Activated T-cell treated with anti-CD3 and anti-CD28 coated beads for 24 hours (primary cell): ENCODE data around the gene GSG1L.

Experiments
- DNase-seq: peaks from one replicate; pipeline ENCODE4 v3.0.0-alpha.2; 2020; ENCODE audit warnings: low read depth

The GSG1L gene

DNA sequence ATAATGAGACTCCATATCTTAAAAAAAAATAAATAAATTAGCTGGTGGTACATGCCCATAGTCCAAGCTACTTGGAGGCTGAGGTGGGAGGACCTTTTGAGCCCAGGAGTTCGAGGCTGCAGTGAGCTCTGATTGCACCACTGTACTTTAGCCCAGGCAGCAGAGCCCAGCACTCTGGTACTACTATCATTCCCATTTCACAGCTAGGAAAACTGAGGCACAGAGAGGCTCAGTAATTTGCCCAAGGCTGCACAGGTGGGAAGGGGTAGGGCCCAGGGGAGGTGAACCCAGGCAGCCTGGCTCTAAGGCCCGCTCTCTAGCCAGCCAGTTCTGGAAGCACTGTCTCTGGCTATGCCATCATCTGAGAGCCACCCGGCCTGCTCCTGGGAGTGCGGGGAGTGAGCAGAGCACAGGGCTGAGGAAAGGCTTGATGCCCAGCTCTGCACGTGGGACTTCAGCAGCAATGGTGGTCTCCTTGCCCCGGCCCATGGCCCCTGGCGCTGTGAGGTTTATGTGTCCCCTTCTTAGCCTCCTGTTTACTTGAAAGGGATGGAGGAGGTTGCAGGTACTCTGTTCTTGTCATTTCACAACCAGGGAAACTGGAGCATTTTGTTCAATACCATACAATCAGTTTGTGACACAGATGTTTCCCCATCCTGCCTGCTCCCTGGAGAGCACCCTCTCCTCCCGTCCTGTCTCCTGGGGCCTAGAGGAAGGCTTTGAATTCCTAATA is 291.3 kb downstream of the GSG1L start:
- DNase-seq, result no peak

DNA sequence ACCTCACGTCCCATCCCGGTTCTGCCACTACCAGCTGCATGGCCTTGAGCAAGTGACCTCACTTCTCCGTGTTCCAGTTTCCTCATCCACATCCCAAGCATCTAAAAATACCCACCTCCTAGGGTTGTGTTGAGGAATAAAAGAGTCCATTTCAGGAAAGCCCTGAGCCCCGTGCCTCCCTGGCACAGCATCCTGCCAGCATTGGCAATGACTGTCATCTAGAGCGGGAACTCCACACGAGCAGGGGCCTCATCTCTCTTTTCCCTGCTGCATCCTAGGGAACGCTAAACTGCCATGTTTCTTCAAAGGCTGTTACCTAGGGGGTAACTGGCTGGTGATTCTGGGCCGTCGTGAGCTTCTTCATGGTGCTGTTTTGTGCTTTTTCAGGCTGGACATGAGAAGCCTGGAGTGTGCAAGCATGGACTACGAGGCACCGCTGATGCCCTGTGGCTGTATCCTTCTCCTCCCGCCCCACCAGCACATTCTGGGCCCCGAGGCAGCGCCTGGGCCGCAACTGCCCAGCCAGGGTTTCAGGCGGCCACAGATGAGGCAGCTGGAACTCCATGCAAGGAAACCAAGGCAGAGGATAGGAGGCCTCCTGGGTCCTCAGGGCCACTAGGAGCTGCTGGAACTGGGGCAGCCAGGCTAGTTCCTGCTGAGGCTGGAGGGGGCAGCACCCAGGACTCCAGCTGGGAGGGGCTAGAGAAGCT is 292.2 kb downstream of the GSG1L start:
- DNase-seq, result no peak

- no peak for DNase-seq
Measured at GRCh38 chr16:27770271-27771196, 293.0 kb downstream of the GSG1L start.

GRCh38 chr16:27769561-27770255 is 293.8 kb downstream of the GSG1L start:
- no peak for DNase-seq

- no peak for DNase-seq
Measured at GRCh38 chr16:27768651-27769272, 294.8 kb downstream of the GSG1L start.

GRCh38 chr16:27767971-27768591 is 295.4 kb downstream of the GSG1L start:
- no peak for DNase-seq

- DNase-seq, result no peak
Measured at GRCh38 chr16:27767081-27767480, 296.4 kb downstream of the GSG1L start.

- DNase-seq, result no peak
Measured at GRCh38 chr16:27766236-27766925, 297.1 kb downstream of the GSG1L start.

DNA sequence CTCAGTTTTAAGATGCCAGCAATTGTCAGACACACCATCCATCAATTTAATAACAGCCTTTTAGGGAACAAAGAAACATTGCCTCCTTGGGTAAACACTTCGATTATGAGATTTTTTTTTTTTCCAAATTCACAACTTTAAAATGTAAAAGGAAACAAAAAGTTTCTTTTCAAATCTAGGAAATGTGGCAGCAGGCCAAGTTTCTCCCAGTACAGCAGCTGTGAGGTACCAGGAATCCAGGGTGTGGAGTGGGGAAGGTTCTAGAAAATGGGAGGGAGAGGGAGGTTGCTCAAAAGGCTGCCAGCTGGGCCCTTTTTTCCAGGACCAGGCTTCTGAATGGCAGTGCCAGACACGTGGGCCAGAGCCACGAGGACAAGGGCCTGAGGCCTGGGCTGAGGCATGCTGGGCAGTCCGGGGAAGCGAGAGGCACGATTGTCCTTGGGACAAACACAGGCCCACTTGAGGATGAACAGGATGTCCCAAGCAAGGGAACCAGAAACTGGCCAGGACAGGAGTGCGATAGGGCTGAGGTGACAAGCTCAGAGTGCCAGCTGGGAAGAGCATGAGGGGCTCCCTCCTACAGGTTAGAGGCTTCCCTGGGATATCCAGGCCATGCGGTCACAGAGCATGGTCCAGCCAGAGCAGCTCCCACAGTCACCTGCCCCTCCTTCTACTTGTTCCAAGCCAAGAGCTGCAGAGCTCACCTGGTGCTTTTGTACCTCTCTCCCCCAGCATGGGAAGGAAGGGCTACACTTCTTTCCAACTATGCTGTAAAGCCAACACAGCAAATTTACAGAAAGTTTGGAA is 298.4 kb downstream of the GSG1L start:
- DNase-seq, result no peak

DNA sequence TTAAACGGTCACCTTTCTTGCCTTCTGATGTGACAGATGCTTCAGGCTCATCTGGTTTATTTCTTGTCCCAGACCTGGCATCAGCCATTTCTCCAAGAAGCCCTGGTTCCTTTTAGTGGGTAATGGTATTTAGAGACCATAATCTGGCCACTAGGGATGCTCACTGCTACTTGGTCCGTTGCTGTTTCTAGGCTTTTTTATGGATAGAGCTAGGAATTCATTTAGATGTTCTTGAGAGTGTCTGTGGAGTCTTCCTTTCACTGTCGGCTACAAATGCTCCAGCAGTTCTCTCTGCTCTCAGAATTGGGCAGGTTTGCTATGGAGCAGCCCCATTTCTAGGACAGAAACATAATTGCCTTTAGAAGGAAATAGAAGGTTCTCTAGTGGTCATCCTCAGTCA is 299.1 kb downstream of the GSG1L start:
- DNase-seq, result no peak

DNA sequence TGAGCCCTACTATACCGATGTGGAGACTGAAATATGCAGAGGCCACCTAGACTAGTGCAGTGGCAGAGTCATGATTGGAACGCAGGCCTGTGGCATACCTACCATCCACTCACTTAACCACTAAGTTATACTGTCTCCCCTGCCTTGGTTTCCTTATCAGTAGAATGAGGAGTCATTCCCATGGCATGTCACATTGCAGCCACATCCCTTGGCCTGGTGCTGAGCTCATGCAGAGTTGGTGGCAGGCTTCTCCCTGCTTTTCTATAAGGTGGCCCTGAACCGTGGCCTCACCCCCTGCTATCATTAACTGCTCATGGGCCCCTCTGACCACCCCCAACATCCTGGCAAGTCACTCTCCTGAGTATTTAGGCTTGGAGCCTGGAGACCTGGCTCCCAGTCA is 301.1 kb downstream of the GSG1L start:
- no peak for DNase-seq

- no peak for DNase-seq
Measured at GRCh38 chr16:27761816-27762215, 301.7 kb downstream of the GSG1L start.

DNA sequence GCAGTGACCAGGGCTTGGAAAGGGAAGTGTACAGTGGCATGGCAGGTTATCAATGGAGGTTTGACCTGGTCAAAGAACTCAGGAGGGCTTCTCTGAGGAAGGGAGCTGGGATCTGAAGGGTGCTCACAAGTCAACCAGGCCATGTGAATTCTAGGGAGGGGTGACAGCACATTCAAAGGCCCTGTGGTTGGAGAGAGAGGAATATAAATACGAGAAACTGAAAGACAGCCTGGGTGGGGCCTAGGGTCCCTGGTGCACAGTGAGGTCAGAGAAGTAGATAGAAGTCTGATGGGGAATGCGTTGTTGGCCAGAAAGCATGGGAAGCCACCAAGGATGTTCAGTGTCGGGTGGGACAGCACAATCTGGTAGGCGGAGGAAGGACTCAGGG is 302.7 kb downstream of the GSG1L start:
- DNase-seq, result no peak

DNA sequence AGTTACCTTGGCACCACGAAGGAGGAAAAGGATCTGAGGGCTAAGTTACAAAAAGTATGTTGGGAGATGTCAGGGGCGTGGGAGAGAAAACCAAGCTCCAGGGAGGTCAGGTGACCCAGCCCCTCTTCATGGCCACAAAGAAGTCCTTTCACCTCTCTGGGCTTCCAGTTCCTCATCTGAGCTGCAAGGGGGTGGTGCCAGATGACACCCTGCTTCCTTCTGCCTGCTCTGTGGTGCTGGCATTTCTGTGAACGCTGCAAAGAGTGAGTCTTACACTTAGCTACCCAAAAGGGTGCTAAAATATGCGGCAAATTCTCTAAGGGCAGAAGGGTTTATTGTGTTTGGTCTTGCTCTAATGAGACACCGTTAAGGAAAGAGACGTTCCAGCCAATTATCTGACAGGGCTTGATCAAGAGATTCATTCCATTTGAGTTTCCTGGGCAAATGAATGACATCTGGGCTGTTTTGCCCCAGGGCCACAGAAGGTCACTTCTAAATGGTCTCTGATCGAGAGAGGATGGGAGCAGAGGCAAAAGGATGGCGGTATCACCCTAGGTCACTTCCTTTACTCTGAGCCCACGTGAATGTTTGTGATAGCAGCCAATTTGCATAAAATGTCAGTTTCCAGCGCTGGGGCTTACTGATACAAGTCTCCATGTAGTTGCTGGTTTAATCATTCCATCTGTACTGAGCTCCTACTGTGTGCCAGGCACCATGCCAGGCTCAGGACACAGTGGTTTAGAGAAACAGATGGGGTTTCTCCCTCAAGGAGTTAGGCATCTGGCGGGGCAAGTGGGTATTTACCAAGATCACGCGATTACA is 303.3 kb downstream of the GSG1L start:
- no peak for DNase-seq

- DNase-seq, result no peak
Measured at GRCh38 chr16:27759301-27759871, 304.1 kb downstream of the GSG1L start.

GRCh38 chr16:27758544-27758943 is 305.0 kb downstream of the GSG1L start:
- DNase-seq, result no peak

- no peak for DNase-seq
Measured at GRCh38 chr16:27756206-27756970, 307.1 kb downstream of the GSG1L start.
